ENCODE data around the gene PRKN.

The PRKN gene

DNA sequence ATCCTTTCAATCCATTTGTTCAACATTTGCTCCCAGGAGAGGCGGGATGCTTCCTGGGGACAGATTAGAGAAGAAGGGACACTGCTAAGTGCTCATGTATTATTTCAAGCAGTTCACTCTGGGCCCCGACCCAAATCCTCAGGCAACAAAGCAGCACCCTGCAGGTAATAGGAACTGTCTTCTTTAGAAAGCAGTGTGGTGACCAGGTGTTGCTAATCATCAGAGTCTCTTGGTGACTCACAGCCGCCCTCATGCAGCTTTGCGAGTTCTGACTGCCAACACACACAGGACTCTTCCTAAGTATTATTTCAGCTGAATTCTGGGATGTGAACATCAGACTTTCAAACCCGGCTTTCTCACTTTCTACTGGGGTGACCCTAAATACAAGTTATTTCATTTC is 356.4 kb downstream of the PRKN start:
- TF ChIP-seq, protein P1, sequence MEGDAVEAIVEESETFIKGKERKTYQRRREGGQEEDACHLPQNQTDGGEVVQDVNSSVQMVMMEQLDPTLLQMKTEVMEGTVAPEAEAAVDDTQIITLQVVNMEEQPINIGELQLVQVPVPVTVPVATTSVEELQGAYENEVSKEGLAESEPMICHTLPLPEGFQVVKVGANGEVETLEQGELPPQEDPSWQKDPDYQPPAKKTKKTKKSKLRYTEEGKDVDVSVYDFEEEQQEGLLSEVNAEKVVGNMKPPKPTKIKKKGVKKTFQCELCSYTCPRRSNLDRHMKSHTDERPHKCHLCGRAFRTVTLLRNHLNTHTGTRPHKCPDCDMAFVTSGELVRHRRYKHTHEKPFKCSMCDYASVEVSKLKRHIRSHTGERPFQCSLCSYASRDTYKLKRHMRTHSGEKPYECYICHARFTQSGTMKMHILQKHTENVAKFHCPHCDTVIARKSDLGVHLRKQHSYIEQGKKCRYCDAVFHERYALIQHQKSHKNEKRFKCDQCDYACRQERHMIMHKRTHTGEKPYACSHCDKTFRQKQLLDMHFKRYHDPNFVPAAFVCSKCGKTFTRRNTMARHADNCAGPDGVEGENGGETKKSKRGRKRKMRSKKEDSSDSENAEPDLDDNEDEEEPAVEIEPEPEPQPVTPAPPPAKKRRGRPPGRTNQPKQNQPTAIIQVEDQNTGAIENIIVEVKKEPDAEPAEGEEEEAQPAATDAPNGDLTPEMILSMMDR (IDR thresholded peaks at IDR 0.05) = no peak

- TF ChIP-seq, protein P1 (IDR thresholded peaks at IDR 0.05) = no peak
Measured at GRCh38 chr6:162369091-162369490, 358.5 kb downstream of the PRKN start.

- TF ChIP-seq, protein P1 (IDR thresholded peaks at IDR 0.05) = no peak
Measured at GRCh38 chr6:162364488-162364887, 363.1 kb downstream of the PRKN start.

GRCh38 chr6:162363757-162364156 is 363.8 kb downstream of the PRKN start:
- TF ChIP-seq, protein P1 (IDR thresholded peaks at IDR 0.05) = no peak

DNA sequence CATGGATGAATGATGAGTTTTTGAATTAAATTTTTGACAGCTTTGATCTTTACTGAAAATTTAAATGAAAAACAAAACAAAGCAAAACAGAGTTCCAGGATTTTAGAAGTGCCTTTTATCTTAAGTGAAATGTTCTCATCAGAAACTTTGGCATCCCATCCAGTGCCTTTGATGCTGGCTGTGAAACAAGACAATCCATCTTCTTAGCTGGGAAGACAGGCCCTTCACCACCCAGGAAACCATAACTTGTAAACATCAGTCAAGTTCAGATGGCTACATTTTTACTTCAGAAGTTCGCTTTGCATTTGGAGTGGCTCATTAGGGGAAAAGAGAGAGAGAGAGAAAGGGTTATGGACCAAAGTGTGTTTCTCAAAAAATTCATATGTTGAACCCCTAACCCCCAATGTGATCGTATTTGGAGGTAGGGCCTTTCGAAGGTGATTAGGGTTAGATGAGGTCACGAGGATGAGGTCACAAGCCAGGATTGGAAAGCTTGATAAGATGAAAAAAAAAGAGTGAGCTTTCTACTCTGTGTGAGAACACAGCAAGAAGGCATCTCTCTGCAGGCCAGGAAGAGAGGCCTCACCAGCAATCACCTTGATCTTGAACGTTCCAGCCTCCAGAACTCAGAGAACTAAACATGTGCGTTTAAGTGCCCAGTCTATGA is 366.5 kb downstream of the PRKN start:
- TF ChIP-seq, protein P1 (IDR thresholded peaks at IDR 0.05) = no peak

GRCh38 chr6:162358625-162359024 is 368.9 kb downstream of the PRKN start:
- TF ChIP-seq, protein P1 (IDR thresholded peaks at IDR 0.05) = no peak

GRCh38 chr6:162345051-162345511 is 382.5 kb downstream of the PRKN start:
- TF ChIP-seq, protein P1 (IDR thresholded peaks at IDR 0.05) = no peak

DNA sequence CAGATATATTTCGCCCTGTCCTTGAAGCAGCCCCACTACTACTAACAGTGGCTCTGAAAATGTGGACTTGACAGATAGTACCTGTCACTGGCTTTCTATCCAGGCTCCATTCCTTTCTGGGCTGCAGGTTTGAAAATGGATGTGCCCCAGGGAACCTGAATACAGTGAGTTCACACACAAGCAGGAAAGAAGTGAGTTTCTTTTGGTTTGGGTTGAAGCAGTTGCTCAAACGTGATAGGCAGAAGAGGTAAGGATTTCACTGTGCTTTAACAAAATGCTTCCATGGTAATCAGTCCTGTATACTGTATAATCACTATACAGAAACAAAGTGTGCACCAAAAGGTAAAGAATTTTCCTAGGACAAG is 382.9 kb downstream of the PRKN start:
- TF ChIP-seq, protein P1 (IDR thresholded peaks at IDR 0.05) = no peak

Data from LNCAP (cell line).